Endothelial cell (in vitro differentiated cells): ENCODE results near the gene JMY. TPM values are rescaled to one million over a fixed set of nuclear protein-coding genes. Genes with fewer than 3 reads are reported as not detected.

ENCODE experiments used
- DNase-seq: peaks from one replicate; pipeline ENCODE4 v3.0.0; 2021; ENCODE audit warnings: low spot score
- H3K27ac Mint-ChIP-seq: one replicate; pipeline ENCODE4 v1.8.0; 2021; ENCODE audit warnings: mixed read lengths, inconsistent platforms; ENCODE audit not compliant: unreplicated experiment
- H3K27me3 Mint-ChIP-seq: one replicate; pipeline ENCODE4 v1.8.0; 2021; ENCODE audit warnings: mild to moderate bottlenecking, moderate library complexity, mixed read lengths, inconsistent platforms; ENCODE audit not compliant: unreplicated experiment
- H3K36me3 Mint-ChIP-seq: one replicate; pipeline ENCODE4 v1.8.0; 2021; ENCODE audit warnings: mild to moderate bottlenecking, low read depth, mixed read lengths, inconsistent platforms; ENCODE audit not compliant: unreplicated experiment
- H3K4me1 Mint-ChIP-seq: one replicate; pipeline ENCODE4 v1.8.0; 2021; ENCODE audit warnings: mild to moderate bottlenecking, mixed read lengths, inconsistent platforms; ENCODE audit not compliant: unreplicated experiment
- H3K4me3 Mint-ChIP-seq: one replicate; pipeline ENCODE4 v1.8.0; 2021; ENCODE audit warnings: mild to moderate bottlenecking, mixed read lengths, inconsistent platforms; ENCODE audit not compliant: unreplicated experiment
- H3K9me3 Mint-ChIP-seq: one replicate; pipeline ENCODE4 v1.8.0; 2021; ENCODE audit warnings: mixed read lengths, inconsistent platforms; ENCODE audit not compliant: unreplicated experiment
- total RNA-seq: library from RNA; stranded (reverse); fragmentation: NEBNext Ultra II Directional; extraction: Animal tissue kit (Norgen Biotek cat#: 25700); gene quantifications from one replicate; pipeline ENCODE4 v1.2.1, GENCODE V29; 2021; ENCODE audit not compliant: unreplicated experiment
- TF ChIP-seq, protein P1 (sequence below): fragments of 200-600 bp; sonication (generic); IDR thresholded peaks from one replicate; pipeline ENCODE4 v1.5.0; 2021; ENCODE audit warnings: antibody characterized with exemption; ENCODE audit not compliant: unreplicated experiment

Gene JMY
- total RNA-seq, 1 donor from 2014 or later: 7.7 TPM

DNA sequence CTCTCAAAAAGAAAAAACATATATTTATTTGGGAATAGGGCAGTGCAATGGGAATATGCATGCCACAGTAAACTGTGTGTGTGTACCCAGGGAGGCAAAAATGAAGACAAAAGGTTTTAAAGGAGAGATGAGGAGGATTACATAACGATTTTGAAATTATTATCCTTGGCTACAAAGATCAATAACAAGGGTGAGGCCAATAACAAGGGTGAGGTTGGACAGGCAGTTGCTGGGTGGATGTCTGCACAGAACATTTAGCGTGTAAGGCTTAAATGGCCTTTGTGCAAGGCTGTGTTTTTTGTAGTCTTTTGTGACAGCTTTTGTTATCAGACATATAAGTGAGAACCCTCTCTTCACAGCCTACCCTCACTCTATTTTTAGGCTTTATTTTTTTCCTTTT, 114.0 kb downstream of the JMY start:
- TF ChIP-seq, protein P1, sequence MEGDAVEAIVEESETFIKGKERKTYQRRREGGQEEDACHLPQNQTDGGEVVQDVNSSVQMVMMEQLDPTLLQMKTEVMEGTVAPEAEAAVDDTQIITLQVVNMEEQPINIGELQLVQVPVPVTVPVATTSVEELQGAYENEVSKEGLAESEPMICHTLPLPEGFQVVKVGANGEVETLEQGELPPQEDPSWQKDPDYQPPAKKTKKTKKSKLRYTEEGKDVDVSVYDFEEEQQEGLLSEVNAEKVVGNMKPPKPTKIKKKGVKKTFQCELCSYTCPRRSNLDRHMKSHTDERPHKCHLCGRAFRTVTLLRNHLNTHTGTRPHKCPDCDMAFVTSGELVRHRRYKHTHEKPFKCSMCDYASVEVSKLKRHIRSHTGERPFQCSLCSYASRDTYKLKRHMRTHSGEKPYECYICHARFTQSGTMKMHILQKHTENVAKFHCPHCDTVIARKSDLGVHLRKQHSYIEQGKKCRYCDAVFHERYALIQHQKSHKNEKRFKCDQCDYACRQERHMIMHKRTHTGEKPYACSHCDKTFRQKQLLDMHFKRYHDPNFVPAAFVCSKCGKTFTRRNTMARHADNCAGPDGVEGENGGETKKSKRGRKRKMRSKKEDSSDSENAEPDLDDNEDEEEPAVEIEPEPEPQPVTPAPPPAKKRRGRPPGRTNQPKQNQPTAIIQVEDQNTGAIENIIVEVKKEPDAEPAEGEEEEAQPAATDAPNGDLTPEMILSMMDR: no peak
- no peaks in the 10 kb centered on the region for H3K36me3 Mint-ChIP-seq
- no peaks in the 10 kb centered on the region for H3K9me3 Mint-ChIP-seq
- H3K27me3 Mint-ChIP-seq: peaks cover 1% of the 10 kb centered on the region
- DNase-seq: no peak
- H3K27ac Mint-ChIP-seq: no peak overlapping the region
- H3K4me3 Mint-ChIP-seq: no peak overlapping the region
- no peaks in the 10 kb centered on the region for H3K4me1 Mint-ChIP-seq

GRCh38 chr5:79357398-79357797, 121.5 kb downstream of the JMY start:
- H3K36me3 Mint-ChIP-seq: peaks cover 4% of the 10 kb centered on the region
- no peak overlapping the region for H3K4me3 Mint-ChIP-seq
- no peak for DNase-seq
- H3K9me3 Mint-ChIP-seq: no peaks in the 10 kb centered on the region
- H3K27ac Mint-ChIP-seq: no peak overlapping the region
- TF ChIP-seq, protein P1: no peak
- no peaks in the 10 kb centered on the region for H3K4me1 Mint-ChIP-seq
- H3K27me3 Mint-ChIP-seq: no peaks in the 10 kb centered on the region

Other genes with a start within 250 kb of the JMY start
- gene DMGDH, start 166.5 kb upstream of the JMY start, total RNA-seq: 0.36 TPM
- gene BHMT2, start 166.4 kb upstream of the JMY start, total RNA-seq: not detected
- gene BHMT, start 124.3 kb upstream of the JMY start, total RNA-seq: not detected